HK-2 (cell line): ENCODE data around the gene TMEFF1.
A peak's percentile ranks its signal among the peaks of the same experiment; 100 is the strongest.
"Not testable (repeated sequence)": the region's sequence is repeated elsewhere in the genome, so short reads cannot be mapped to it uniquely, and the experiment has no call there.

Experiments
- DNase-seq: peaks from one replicate; pipeline ENCODE4 v3.0.0-alpha.2; 2018; ENCODE audit not compliant: unreplicated experiment

TMEFF1 gene

DNA sequence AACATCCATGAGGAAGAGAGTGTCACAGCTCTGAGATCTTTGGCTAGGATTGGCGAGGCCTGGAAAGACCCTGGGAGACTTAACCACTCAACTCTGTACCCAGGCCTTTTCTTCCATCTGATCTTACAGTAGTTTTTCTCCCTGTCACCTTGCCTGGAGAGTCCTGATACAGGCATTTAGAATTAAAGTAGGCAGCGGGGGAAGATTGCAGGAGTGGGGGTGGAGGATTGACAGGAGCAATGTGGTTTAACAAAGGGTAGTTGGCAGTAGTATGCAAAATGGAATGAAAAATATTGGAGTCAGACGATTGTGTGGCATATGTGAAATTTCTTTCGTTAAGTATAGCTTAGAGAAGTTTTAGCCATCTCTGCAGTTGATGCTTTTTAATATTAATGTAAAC, 16.9 kb downstream of the TMEFF1 start:
- no peak for DNase-seq

GRCh38 chr9:100492952-100493351, 20.0 kb downstream of the TMEFF1 start:
- DNase-seq = peak; percentile 20

DNA sequence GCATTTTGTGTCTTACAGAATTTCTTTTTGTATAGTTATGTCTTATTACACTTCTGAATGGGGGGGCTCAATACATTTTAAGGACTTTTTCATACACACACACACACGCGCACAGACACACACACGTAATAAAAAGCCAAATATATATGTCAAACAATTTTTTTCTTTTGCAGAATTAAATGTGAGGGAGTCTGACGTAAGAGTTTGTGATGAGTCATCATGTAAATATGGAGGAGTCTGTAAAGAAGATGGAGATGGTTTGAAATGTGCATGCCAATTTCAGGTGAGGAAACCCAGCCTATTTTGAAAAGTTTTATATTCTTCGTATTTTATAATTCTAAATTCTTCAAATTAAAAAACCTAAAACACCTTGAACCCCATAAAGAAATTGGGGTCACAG, 25.6 kb downstream of the TMEFF1 start:
- no peak for DNase-seq

GRCh38 chr9:100499460-100499859, 26.5 kb downstream of the TMEFF1 start:
- no peak for DNase-seq

GRCh38 chr9:100499866-100500265, 26.9 kb downstream of the TMEFF1 start:
- no peak for DNase-seq

DNA sequence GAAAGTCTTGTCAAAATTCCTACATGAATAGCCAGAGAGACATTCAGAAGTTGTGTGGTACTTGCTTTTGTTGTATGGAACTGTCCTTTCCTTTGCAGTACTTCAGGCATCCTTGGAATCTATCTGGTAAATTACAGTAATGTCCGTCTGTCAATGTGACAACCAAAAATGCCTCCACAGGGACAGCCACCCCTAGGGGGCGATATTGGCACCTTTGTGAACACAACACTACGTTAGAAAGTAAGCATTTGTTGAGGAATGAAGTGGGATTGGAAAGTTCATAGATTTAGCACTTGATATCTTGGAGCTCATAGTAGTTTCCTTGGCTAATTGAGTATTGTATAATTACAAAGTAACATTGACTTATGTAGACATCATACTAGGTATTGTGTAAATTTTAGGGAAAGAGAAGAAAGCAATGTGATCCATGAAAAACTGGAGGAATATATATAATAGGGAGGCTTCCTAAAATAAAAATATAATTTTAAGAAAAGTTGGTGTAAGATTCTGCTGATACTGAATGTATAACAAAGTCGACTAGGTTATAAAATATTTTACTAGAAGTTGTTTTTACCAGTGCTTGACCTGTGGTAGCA, 32.7 kb downstream of the TMEFF1 start:
- DNase-seq = peak; percentile 76

- not testable (repeated sequence) for DNase-seq
These were observed 34.4 kb downstream of the TMEFF1 start for GRCh38 chr9:100507350-100507749.

- DNase-seq = no peak
These were observed 38.3 kb downstream of the TMEFF1 start for GRCh38 chr9:100511205-100511604.

GRCh38 chr9:100515578-100516494, 42.9 kb downstream of the TMEFF1 start:
- DNase-seq = no peak

GRCh38 chr9:100521282-100521681, 48.3 kb downstream of the TMEFF1 start:
- no peak for DNase-seq

DNA sequence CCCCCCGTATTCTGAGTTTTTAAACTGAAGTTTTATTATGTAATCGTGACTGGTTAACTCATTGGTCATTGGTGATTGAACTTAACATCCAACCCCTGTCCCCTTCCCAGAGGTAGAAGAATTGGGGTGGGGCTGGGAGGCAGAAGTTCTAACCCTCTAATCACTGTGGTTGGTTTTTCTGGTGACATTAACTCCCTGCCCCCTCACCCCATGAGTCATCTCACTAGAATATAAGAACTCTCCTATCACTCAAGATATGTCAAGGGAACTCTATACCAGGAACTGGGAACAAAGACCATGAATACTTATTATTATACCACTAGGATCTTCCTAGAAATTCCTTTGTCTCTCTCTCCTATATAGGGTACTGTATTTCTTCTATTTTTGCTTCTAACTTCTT, 52.6 kb downstream of the TMEFF1 start:
- DNase-seq = no peak

GRCh38 chr9:100527180-100527794, 54.3 kb downstream of the TMEFF1 start:
- DNase-seq = not testable (repeated sequence)

GRCh38 chr9:100534401-100534800, 61.5 kb downstream of the TMEFF1 start:
- DNase-seq = no peak

DNA sequence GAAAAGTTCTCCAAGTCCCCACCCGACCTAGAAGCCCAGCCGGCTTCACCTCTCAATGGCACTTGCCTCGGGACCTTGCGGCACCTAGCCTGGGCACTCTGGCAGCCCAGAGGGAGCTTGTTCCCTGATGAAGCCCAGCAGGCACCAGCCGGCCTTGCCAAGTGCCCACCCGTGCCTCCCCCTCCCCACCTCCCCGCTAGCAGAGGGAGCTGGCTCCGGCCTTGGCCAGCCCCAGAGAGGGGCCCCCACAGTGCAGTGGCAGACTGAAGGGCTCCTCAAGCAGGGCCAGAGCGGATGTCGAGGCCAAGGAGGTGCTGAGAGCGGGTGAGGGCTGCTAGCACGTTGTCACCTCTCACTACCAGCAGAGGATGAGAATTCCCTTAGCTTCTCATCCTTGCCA, 67.4 kb downstream of the TMEFF1 start:
- DNase-seq = no peak

GRCh38 chr9:100549048-100549447, 76.1 kb downstream of the TMEFF1 start:
- DNase-seq = no peak

GRCh38 chr9:100554935-100555401, 82.0 kb downstream of the TMEFF1 start:
- DNase-seq = no peak

DNA sequence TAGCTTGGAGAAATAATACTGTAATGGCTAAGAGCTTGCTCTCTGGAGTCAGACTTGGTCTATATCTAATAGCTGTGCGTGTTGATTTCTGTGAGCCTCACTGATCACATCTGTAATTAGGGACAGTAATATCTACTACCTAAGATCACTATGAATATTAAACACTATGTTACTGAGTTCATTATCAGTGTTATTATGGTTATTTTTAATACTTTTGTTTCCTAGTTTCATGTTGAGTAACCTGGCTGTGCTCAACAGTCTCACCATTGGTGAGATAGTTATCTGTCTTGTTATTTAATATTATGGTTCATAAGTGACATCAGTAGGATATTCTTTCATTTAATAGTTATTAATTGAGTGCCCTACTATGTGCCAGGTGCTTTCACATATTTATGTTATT, 82.5 kb downstream of the TMEFF1 start:
- no peak for DNase-seq

GRCh38 chr9:100557053-100557452, 84.1 kb downstream of the TMEFF1 start:
- no peak for DNase-seq

- DNase-seq = no peak
These were observed 88.3 kb downstream of the TMEFF1 start for GRCh38 chr9:100561256-100561655.

DNA sequence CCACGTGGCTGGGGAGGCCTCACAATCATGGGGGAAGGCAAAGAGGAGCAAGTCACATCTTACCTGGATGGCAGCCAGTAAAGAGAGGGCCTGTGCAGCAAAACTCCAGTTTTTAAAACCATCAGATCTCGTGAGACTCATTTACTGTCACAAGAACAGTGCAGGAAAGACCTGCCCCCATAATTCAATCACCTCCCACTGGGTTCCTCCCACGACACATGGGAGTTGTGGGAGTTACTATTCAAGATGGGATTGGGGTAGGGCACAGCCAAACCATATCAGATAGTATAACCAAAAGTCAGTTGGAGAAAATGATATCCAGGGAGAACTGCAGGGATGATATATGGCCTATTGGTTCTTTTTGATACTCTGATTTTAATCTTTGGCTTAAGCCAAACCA, 94.9 kb downstream of the TMEFF1 start:
- DNase-seq = no peak

- no peak for DNase-seq
These were observed 100.8 kb downstream of the TMEFF1 start for GRCh38 chr9:100573655-100574260.

- DNase-seq = no peak
These were observed 102.1 kb downstream of the TMEFF1 start for GRCh38 chr9:100575006-100575405.
